HG03575 (cell line): ENCODE data around the gene MAP3K6.

Experiments used
- ATAC-seq: cut with Tn5 transposase; IDR thresholded peaks from one replicate; pipeline ENCODE4 v1.9.1; 2021; ENCODE audit not compliant: unreplicated experiment, insufficient number of reproducible peaks, low FRiP score; ENCODE audit errors: extremely low read depth

The MAP3K6 gene

GRCh38 chr1:27358928-27359313, 7.8 kb downstream of the MAP3K6 start:
- no peak for ATAC-seq

- ATAC-seq = no peak
Observed at GRCh38 chr1:27358038-27358927, 8.5 kb downstream of the MAP3K6 start.

DNA sequence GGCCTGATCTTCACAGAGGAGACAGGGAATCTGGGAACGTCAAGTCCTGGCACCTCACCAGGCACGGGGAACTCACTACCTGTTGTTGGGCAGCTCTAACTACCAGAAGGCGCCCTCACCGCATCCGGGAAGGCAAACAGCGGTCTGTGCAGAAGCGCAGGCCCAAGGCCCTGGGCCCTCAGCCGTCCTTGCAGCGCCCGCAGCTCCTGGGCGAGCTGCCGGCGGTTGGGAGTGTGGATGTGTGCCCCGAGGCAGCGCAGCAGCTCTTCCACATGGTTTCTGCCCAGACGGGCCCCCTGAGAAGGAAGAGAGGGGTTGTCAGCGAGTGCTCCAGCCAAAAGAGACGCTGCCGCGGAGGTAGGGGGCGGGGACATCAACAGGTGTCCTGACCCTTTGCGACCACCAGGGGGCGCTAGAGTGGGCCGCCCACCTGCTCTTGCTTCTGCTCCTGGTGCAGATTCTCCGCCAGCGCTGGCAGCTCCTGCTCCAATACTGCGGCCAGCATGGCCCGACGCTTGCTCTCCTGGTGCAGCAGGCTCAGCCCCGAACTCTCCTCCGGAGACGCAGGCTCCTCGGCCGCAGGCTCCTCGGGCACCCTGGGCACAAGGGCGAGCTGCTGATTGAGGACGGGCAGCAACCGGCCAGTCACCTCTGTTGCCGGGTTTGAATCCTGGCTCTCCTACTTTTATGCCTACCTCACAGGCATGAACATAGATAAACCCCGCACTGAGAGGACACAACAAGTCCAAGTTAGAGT, 9.3 kb downstream of the MAP3K6 start:
- ATAC-seq = no peak

GRCh38 chr1:27356619-27357280, 10.0 kb downstream of the MAP3K6 start:
- no peak for ATAC-seq

GRCh38 chr1:27356277-27356618, 10.5 kb downstream of the MAP3K6 start:
- ATAC-seq = no peak

- ATAC-seq = no peak
Observed at GRCh38 chr1:27355683-27356082, 11.1 kb downstream of the MAP3K6 start.

DNA sequence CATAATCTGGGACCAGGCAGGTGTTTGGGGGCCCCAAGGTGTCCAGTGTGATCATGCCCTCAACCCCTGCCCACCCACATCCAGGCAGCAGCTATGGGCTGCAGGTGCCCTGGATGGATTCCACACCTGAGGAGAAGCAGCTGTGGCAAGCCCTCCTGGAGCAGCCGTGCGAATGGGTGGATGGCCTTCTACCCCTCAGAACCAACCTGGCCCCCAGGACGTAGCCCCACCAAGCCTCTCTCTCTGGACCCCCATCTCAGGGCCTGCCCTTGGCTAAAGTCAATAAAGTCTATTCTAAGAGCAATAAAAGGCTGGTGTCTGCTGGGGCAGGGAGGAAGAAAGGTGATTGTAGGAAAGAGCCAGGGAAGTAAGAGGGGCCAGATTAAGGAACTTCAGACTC, 13.1 kb downstream of the MAP3K6 start:
- no peak for ATAC-seq

DNA sequence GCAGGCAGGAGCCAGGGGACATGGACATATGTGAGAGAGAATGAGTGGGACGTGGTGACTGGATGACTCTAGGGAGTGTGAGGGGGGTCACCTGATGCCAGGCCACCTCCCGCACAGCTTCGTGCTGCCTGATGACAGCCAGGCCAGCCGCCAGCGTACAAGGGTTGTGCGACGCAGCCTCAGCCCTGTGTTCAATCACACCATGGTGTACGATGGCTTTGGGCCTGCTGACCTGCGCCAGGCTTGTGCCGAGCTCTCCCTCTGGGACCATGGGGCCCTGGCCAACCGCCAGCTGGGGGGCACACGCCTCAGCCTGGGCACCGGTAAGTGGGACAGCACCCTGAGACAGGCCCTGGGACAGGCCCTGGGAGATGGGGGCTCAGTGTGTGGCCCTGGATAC, 13.6 kb downstream of the MAP3K6 start:
- no peak for ATAC-seq

GRCh38 chr1:27351541-27352107, 15.1 kb downstream of the MAP3K6 start:
- no peak for ATAC-seq

DNA sequence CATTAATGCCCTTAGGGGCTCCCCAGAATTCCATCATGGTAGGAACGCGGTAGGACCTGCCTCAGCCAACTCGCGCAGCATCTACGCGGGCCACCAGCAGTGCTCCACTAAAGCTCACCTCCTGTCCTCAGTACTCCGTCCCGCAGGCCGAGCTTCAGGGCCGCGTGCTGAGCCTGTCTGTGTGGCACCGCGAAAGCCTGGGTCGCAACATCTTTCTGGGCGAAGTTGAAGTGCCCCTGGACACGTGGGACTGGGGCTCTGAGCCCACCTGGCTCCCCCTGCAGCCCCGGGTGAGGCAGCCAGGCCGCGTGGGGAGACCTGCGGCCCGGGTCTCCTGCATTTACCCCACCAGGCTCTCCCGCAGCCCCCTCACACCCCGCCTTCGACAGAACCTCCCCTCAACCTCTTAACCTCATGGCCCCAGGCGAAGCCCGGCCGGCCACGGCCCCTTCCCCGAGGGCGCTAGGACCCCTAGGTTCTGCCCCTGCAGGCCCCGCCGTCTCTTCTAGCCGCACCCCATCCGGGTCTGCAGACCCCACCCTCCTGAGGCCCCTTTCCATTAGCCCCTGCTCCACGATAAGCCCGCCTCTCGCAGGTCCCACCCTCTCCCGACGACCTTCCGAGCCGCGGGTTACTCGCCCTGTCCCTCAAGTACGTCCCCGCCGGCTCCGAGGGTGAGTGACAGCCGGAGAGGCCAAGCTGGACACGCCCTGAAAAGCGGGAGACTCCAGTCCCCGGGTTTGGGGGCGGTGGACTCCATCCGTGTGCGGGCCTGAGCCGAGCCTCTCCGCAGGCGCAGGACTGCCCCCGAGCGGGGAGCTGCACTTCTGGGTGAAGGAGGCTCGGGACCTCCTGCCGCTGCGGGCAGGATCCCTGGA, 15.9 kb downstream of the MAP3K6 start:
- no peak for ATAC-seq

DNA sequence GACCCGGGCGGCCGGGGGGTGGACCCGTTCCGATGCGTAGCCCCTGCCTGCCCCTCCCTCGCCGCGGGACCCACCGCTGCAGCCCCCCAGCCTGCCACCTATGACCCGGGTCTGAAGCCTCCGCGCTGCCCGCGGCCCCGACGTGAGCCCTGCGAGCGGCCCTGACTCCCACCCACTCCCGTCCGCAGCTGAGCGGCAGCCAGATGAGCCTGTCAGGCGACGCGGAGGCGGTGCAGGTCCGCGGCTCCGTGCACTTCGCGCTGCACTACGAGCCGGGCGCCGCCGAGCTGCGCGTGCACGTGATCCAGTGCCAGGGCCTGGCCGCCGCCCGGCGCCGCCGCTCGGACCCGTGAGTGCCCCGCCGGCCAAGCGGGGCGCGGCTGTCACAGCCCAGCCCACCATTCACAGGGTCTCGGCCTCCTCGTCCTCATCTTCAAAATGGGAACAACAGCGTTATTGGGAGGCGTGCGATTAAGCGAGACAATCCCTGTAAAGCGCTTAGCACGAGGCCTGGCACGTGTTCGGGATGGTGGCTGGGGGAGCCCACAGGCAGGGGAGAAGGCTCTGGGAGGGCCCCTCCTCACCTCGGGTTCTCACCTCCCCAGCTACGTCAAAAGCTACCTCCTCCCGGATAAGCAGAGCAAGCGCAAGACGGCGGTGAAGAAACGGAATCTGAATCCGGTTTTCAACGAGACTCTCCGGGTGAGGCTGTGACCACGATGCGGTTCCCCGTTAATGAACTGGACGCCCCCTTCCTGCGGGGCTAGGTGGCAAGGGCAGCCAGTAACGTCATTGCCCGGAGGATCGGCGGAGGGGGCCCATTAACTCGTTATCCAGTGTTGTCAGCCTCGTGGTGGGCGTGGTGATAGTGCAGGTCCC, 16.7 kb downstream of the MAP3K6 start:
- ATAC-seq = no peak

- ATAC-seq = no peak
Observed at GRCh38 chr1:27348861-27349783, 17.6 kb downstream of the MAP3K6 start.

DNA sequence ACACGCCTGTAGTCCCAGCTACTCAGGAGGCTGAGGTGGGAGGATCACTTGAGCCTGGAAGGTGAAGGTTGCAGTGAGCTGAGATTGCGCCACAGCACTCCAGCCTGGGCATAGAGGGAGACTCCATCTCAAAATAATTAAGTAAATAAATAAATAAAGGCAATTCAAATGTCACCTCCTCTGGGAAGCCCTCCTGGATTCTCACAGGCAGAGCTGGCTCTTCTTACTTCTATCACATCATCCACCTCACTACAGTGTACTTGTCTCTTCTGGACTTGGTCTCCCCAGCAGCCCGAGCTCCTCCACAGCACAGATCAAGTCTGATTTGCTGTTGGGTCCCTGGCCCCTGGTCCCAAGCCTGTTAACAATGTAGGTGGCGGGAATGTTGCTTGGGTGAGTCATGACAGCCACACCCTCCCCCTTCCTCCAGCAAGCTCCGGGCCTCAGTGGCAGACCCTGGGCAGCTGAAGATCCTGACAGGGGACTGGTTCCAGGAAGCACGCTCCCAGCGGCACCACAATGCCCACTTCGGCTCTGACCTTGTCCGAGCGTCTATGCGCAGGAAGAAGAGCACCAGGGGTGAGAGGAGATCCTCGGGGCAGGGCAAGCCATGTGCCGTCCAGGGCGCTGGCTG, 19.7 kb downstream of the MAP3K6 start:
- ATAC-seq = no peak

GRCh38 chr1:27346357-27346756, 20.4 kb downstream of the MAP3K6 start:
- no peak for ATAC-seq

- ATAC-seq = no peak
Observed at GRCh38 chr1:27345272-27345671, 21.5 kb downstream of the MAP3K6 start.

GRCh38 chr1:27343639-27344025, 23.1 kb downstream of the MAP3K6 start:
- no peak for ATAC-seq
